HG02884 (cell line): ENCODE data around the gene NR4A1.

Experiments
- ATAC-seq: cut with Tn5 transposase; IDR thresholded peaks from one replicate; pipeline ENCODE4 v1.9.1; 2021; ENCODE audit warnings: mild to moderate bottlenecking, moderate library complexity; ENCODE audit not compliant: unreplicated experiment

NR4A1 gene

DNA sequence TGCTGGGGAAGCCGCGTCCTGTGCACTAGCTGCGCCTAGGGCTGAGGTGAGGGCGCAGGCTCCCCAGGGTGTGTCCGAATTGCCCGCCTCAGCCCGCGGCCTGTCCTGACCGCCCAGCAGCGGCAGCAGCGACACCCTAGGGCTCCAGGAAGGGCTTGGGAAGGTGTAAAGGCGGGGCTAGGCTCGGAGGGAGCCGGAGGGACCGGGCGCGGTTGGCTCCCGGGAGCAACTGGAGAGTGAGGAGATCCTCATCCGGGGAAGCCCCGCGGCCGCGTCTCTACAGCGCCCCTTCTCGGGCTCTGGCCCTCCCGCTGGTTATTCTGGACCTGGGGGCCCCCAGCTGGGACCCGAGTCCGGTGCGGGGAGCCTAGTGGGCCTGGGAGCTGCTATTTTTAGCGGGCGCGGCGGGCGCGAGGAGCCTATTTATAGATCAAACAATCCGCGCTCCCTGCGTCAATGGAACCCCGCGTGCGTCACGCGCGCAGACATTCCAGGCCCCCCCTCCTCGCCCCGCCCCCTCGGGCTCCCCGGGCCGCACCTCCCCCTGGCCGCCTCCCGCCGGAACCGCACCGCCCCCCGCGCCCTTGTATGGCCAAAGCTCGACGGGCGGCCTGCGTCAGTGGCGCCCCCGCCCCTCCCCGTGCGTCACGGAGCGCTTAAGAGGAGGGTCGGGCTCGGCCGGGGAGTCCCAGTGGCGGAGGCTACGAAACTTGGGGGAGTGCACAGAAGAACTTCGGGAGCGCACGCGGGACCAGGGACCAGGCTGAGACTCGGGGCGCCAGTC lies at the start of gene NR4A1:
TSS of gene NR4A1 (plus strand) at position 685 of the 784 bp plus-strand sequence. CDS start 2,887 bp downstream, outside the sequence.
- ATAC-seq: peak; percentile 83

DNA sequence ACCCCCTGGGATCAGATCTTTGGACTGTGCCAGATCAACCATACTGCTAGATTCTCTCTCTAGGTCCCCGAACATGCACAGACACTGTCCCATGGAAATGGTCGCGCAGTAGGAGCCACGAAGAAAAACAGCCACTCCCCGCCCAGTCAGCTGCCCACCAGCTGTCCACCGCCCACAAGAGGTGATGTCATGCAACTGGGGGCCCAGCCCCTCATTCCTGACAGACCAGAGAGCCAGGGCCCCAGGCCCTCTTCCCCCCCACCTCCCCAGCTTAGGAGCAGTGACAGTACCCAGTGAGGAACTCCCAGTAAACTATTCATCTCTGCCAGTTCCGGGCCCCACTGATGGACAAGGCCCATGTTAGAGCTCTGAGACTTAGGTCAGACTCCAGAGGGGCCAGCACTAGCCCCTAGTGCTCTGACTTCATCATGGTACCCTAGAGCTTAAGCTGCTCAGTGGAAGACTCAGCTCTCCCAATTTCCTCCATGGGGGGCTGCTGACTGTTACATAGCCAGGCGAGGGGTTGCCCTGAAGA lies 48.2 kb upstream of the NR4A1 start:
- ATAC-seq: no peak

DNA sequence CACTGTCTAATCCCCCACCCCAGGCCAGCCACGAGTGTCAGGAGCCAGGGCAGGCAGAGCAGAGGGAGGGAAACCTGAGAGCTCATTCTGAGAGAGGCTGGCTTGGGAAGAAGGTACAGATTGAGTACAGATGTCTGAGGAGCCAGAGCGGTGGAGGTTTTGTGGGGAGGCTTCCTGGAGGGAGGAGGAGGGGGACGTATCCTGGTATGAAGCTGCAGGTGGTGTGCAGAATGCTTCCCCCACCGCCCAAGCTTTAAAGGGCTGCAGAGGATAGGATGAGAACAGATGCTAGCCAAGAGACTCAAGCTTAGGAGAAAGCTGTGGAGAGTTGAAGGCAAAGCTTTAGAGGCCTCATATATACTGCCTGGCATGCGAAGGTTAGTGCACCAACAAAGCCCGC lies 47.7 kb upstream of the NR4A1 start:
- no peak for ATAC-seq

DNA sequence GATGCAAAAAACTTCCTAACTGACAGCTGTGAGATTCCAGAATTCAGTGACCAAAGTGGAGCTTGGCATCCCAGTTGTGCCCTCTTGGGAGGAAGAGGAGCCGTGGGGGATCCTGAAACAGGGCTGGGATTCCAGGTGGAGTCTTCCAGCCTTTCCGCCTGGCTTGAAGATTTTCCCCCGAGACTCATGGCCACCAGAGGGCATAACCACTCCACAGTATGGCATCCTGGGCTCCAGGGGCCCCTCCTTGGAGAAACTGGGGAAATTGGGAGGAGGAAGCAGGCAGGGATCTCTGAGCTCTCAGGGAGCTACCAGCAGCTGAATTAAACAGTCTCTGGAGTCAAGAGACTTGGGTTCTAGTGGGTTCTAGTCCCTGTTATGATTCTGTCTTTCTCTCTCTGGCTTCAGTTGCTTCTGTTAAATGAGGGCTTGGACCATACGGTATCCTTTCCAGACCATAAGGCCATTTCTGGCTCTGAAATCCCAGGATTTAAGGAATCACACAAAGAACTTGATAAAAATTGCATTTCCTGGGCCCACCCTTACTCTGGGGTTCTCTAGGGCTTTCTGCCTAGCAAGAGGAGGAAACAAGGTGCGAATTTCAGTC lies 47.1 kb upstream of the NR4A1 start:
- ATAC-seq: no peak

DNA sequence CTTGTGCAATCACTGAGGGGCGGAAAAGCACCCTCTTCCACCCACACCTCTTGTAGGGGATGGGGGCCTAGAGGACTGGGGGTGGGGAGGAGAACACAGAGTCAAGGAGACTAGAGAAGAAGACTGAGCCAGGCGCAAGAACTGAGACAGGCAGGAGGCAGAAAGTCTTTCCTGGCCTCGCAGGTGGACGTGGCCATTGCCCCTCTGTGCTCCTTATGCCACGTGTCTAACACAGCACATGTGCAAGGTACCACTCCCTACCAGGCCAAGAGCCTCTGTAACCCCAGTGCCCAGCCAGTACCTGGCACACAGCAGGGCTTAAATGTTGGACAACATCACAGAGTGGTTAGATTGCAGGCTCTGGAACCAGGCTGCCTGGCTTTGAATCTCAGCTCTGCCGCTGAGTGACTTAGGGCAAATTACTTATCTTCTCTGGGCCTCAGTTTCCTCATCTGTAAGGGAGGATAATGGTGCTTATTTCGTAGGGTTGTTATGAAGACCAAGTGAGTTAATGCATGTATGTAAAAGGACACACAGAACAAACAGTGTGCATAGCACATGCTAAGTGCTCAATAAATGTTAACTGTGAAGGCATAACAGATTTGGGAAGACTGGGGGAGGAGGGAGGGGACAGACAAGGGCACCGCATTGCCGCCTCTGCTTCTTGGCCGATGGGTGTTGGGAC lies 45.9 kb upstream of the NR4A1 start:
- no peak for ATAC-seq

DNA sequence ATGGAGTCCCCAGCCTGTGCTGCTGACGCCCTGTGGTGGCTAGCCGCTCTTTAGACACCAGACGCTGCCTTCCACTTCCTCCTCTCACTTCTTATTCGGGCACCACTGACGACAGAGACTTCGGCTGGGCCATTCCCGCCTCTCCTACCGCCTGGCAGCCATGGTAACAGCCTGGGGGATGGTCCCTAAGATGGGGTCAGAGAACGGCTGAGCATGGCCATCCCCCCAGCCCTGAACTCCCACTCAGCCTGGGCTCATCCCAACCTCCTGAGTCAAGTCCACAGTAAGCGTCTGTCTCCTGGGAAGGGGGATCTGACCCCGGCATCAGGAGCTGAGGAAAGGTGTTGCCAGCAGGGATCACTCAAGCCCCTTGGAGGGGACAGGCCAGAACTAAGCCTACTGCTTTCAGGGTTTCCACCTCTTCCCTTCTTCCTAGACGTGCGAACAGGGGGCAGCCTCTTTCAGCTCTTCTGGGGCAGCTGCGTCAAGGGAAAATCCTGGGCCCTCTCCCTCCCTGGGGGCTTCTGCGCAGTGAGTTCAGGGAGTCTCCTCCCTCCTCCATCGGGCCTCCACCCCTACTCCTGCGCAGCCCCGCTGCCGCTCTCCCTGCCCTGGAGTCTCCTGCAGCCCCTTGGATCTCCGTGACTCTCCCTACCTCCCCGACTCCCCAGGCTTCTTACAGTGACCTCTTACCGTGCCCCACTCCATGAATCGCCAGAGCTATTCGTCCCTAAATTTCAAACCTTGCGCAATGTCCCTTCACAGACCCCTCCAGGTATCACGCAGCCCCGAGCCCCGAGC lies 45.1 kb upstream of the NR4A1 start:
- ATAC-seq: peak; percentile 74

DNA sequence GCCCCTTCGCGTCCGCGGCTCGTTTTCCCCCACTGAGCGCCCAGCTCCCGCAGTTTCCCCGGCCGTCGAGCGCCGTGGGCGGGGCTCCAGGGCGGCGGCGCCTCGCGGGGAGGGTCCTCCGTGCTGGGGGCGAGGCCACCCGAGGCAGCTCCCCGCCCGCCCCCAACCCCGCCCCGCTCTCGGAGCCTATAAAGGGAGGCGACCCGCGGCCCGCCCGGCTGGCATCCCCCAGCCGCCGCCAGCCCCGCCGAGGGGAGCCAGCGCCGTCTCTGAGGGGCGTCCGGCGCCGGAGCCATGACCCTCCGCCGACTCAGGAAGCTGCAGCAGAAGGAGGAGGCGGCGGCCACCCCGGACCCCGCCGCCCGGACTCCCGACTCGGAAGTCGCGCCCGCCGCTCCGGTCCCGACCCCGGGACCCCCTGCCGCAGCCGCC lies 44.5 kb upstream of the NR4A1 start, which contains the start of gene TAMALIN:
TSS of gene TAMALIN (plus strand) at position 221 of the 432 bp plus-strand sequence. CDS start at position 295, 74 bp downstream.
- ATAC-seq: no peak

DNA sequence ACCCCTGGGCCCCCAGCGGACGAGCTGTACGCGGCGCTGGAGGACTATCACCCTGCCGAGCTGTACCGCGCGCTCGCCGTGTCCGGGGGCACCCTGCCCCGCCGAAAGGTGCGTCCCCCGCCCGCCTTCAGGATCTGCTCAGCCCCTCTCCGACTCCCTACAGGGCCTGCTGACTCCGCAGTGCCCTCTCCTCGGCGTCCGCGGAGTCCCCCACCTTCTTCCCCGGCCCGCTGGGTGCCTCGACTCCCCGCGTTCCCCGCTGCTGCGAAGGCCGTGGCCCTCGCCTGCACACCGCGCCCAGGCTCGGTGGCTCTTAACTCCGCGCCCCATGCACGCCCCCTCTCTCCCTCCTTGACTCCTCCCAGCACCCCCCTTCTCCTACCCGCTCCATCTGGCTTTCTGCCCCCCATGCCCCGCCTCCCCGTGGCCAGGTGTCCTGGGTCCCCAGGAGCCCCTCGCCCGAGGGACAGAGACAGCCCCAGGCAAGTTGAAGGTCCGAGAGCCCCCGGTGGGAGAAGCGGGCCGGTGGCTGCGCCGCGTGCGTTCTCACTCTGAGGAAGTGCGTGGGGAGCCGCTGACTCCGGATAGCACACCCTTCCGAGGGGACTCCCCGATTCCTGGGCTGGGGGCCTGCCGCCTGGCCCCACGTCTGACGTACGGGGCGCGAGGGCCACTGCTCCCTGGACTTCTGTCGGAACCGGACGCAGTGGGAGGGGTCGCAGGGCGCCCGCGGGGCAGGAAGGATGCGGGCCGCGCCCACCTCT lies 43.9 kb upstream of the NR4A1 start:
- ATAC-seq: no peak

DNA sequence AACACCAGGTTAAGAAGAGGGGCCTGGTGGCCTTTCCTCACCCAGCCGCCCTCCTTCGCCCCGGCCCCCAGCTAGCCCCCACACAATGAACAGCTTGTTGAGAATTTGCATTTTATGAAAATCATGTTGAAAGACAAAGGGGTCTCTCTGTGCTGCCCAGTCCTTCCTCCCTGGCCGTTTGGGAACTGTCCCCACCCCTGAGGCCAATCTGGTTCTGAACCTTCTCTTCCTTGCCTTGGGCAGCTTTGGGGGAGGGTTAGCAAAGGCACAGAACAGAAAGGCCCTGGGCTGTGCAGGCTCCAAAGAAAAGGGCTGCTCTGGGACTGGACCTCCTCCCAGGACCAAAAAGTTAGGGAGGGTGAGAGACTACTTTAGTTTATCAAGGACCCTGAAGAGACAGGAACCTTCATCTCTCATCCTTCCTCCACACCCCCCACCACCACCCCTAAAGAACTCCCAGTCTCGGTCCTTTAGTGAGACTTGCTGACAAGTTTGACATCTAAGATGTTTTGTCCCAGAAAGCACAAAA lies 43.2 kb upstream of the NR4A1 start:
- no peak for ATAC-seq

DNA sequence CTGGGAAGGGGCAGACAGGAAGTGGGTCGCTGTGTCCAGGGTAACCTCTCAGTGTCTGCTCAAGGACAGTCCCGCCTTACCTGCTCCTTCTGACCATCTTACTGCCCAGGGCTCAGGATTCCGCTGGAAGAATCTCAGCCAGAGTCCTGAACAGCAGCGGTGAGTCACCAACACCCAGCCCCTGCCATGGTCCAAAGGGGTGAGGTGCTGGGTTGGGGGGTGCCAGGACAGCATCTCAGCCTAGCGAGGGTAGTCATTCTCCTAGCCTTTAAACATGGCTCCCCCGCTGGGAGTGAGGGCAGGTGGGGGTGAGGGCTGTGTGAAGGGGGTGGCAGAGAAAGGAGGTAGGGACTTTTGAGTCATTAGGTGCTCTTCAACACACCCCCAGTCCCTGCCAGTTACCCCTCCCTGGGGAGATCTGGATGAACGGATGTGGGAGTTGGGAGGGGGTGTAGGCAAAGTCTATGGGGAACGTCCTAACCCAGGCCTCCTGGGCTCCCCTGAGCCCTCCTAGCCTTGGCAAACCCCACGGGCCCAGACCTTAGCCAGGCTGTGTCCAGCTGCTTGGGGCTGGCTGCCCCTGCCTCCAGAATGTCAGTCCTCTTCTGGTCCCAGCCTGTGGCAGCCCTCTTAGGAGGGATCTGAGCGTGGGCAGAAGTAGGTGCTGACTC lies 42.0 kb upstream of the NR4A1 start:
- ATAC-seq: no peak

DNA sequence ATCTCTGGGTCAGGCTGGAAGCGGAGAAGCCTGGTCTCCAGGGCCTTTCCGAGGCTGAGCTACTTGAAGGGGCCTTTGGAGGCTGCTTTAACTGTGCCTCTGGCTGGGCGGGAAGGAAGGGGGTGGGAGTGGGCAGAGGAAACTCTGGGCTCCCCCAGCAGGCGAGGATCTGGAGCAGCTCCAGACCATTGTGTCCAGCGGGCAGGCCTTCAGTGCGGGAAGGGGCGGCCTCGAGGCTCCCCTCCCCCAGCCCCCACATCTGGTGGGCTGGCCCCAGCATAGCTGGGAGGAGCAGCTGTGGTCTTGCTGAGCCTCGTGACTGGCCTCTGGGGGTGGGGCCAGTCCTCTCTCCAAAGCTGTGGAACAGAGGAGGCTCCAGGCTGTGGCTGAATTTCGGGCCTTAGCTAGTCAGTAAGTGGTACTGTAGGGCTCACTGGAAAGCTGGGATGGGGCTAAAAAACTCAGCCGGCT lies 41.1 kb upstream of the NR4A1 start:
- ATAC-seq: no peak

DNA sequence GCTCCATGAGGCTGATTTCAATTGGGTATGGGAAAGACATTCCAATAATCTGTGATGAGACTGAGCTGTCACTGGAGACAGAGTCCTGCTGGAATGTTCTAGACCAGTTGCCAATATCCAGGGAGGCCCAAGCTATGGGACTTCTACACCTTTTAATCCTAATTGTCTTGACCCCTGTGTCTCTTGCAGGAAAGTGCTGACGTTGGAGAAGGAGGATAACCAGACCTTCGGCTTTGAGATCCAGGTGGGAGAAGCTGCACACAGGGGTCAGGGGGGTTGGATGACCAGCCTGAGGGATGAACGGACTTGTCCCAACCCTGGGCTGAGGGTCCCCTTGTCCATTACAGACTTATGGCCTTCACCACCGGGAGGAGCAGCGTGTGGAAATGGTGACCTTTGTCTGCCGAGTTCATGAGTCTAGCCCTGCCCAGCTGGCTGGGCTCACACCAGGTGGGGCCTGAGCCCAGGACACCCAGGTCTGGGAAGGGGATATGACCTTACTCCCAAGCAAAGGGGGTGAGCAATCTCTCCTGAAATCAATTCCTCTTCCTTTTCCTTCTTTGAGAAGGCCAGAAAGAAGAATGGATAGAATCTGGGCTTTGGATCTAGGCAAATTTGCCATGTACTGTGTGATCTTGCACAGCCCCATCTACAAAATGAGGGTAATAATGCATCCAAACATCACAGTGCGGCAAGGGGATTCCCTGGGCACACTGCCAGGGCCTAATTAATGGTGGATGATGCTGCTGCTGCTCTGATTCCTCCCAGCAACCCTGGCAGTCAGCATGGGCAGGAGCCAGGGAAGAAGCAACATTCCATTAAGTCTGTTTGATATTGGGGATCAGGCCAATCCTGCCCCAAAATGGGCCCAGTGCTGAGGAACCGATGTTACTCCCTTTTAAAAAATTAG lies 40.3 kb upstream of the NR4A1 start:
- ATAC-seq: no peak

DNA sequence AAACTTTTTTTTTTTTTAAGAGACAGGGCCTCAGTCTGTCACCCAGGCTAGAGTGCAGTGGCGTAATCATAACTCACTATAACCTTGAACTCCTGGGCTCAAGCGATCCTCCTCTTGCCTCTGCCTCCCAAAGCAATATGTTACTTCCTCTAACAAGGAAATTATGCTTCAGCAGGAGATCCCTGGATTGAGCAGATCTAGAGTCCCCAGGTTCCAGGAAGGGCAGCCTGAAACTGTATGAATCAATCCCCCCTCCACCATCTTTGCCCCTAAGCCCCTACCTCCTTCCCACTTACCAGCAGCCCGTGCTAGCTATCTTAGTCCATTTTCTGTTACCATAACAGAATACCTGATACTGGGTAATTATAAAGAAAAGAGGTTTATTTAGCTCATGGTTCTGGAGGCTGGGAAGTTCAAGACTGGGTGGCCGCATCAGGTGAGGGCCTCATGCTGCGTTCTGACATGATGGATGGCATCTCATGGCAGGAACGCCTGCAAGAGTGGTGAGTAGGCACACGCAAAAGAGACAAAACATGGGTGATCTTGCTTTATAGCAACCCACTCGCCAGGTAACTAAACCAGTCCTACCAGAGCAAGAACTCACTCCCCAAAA lies 39.5 kb upstream of the NR4A1 start:
- no peak for ATAC-seq

DNA sequence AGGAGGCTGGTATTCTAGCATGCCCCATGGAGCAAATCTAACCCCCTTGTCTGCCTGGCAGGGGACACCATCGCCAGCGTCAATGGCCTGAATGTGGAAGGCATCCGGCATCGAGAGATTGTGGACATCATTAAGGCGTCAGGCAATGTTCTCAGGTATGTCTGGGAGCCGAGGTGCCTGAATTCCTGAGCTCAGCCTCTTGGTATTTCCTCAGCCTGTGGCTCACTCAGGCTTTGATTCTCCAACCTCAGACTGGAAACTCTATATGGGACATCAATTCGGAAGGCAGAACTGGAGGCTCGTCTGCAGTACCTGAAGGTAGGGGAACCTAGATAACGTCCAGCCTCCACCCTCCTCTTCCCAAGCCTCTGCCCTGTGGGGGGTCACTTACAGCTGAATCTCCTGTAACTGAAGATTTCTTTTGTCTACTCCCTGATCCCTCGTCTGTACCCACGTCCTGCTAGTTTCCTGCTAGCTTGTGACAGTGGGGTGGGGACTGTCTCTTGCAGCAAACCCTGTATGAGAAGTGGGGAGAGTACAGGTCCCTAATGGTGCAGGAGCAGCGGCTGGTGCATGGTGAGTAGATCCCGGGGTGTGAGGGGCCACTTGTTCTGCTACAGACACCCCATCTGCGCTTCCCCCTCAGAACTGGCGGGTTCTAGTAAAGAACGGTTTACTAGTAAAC lies 37.5 kb upstream of the NR4A1 start:
- ATAC-seq: no peak

DNA sequence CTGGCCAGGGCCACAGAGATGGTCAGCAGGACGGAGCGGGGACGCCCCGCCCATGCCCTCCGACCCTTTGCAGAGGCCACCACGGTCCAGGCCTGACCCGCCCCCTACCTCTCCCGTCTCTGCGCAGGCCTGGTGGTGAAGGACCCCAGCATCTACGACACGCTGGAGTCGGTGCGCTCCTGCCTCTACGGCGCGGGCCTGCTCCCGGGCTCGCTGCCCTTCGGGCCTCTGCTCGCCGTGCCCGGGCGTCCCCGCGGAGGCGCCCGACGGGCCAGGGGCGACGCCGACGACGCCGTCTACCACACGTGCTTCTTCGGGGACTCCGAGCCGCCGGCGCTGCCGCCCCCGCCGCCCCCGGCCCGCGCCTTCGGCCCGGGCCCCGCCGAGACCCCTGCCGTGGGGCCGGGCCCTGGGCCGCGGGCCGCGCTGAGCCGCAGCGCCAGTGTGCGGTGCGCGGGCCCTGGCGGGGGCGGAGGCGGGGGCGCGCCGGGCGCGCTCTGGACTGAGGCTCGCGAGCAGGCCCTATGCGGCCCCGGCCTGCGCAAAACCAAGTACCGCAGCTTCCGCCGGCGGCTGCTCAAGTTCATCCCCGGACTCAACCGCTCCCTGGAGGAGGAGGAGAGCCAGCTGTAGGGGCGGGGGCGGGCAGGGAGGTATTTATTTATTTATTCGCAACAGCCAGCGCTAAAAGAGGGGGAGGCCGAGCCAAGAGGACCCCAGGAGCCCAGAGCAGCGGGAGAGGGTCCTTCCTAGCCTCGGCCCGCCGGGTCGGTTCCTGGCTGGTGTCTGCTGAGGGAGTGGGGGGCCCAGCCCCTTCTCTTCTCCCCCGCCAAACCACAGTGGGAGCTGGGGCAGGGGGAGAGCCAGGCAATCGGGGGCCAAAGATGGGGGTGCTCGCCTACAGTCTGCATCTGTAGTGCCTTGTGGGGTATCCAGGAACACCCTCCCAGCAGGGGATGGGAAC lies 36.4 kb upstream of the NR4A1 start:
- no peak for ATAC-seq

DNA sequence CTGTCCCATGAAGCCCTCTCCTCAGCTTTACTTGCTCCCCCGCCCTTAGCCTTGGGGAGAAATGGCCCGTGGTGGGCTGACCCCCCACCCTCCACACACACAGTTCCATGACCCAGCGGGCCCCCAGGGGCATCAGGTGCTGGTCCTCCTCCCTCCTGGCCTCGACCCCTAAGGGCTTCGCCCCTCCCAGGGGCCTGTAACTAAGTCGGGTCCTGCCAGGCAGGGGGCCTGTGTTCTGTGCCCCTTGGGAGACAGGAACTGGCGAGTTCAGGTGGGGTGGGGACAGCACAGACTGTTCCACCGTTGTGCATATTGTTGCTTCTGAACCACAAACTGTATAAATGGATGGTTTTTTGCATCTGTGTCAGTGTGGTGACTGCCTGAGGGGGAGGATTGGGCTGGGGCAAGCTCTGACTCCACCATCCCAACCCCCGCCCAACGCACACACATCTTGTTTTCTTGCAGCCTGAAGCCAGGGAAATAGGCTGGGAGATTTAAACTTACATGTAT lies 35.7 kb upstream of the NR4A1 start:
- no peak for ATAC-seq
